Thoracic aorta (tissue), 2 donors: ENCODE measurements around the gene HOMER3. TPM values are rescaled to one million over a fixed set of nuclear protein-coding genes. Genes with fewer than 3 reads are reported as not detected.

Experiments used
- ATAC-seq: fragments of 150-250 bp; one replicate; pipeline ENCODE4 v1.8.0; 2017; ENCODE audit warnings: low read depth; ENCODE audit not compliant: insufficient number of reproducible peaks, low FRiP score
- DNase-seq: peaks from one replicate; pipeline ENCODE4 v3.0.0-alpha.2; 2020; ENCODE audit warnings: low spot score
- H3K27ac ChIP-seq, 2 donors: fragments of 200-600 bp; sonication (generic); 1 replicate in 1 of 2; 2 replicates in 1 of 2; pipeline ENCODE4 v1.5.1; 2016; ENCODE audit warnings: mild to moderate bottlenecking in 2 of 2, moderate library complexity in 2 of 2
- H3K27me3 ChIP-seq: fragments of 200-600 bp; sonication (generic); replicated peaks from 2 replicates; pipeline ENCODE4 v1.6.0; 2016; ENCODE audit warnings: mild to moderate bottlenecking; ENCODE audit not compliant: insufficient read depth
- H3K36me3 ChIP-seq: fragments of 200-600 bp; sonication (generic); one replicate; pipeline ENCODE4 v1.5.1; 2016
- H3K4me1 ChIP-seq, 2 donors: fragments of 200-600 bp; sonication (generic); 1 replicate in 1 of 2; 2 replicates in 1 of 2; pipeline versions ENCODE4 v1.5.1 to v1.6.0; 2016; ENCODE audit warnings: low read depth in 2 of 2, mild to moderate bottlenecking in 1 of 2; ENCODE audit not compliant: control insufficient read depth in 1 of 2
- H3K4me3 ChIP-seq: fragments of 200-600 bp; sonication (generic); 2 replicates; pipeline ENCODE4 v1.5.1; 2016; ENCODE audit warnings: mild to moderate bottlenecking
- H3K9me3 ChIP-seq: fragments of 200-600 bp; sonication (generic); 2 replicates; pipeline ENCODE4 v1.5.1; 2016
- CTCF ChIP-seq: fragments of 200-600 bp; sonication (generic); IDR thresholded peaks from one replicate; pipeline ENCODE4 v1.5.1; 2019; ENCODE audit warnings: antibody characterized with exemption
- total RNA-seq, 2 donors: library from RNA; depleted of rRNA; stranded (reverse); fragments of >200 nt; gene quantifications; one replicate each; pipeline versions ENCODE4 v1.1.0 to v1.2.3, GENCODE V29; 2016

Gene HOMER3
- total RNA-seq, 2 donors from 2014 or later = 40.6 to 100 TPM

GRCh38 chr19:18899624-18900560, 41.1 kb downstream of the HOMER3 start:
- Histone ChIP-seq H3K4me1 (peaks cover 3 to 15% of the 10 kb centered on the region in 2 donors), H3K4me3 (no peak overlapping the region), H3K27ac (no peak overlapping the region), H3K9me3 (no peaks in the 10 kb centered on the region), H3K36me3 (peaks cover 33% of the 10 kb centered on the region), H3K27me3 (no peaks in the 10 kb centered on the region)
- no peak for DNase-seq
- ATAC-seq = no peak
- no peak for TF ChIP-seq CTCF

GRCh38 chr19:18898607-18899408, 42.2 kb downstream of the HOMER3 start:
- no peak overlapping the region for H3K27ac ChIP-seq
- no peak for TF ChIP-seq CTCF
- H3K36me3 ChIP-seq = peaks cover 28% of the 10 kb centered on the region
- H3K4me1 ChIP-seq = peaks cover 3 to 21% of the 10 kb centered on the region in 2 donors
- no peaks in the 10 kb centered on the region for H3K27me3 ChIP-seq
- DNase-seq = no peak
- no peaks in the 10 kb centered on the region for H3K9me3 ChIP-seq
- H3K4me3 ChIP-seq = no peak overlapping the region
- no peak for ATAC-seq

GRCh38 chr19:18898081-18898606, 42.9 kb downstream of the HOMER3 start:
- H3K27ac ChIP-seq = no peak overlapping the region
- H3K4me1 ChIP-seq = peaks cover 3 to 21% of the 10 kb centered on the region in 2 donors
- no peaks in the 10 kb centered on the region for H3K9me3 ChIP-seq
- H3K36me3 ChIP-seq = peaks cover 28% of the 10 kb centered on the region
- H3K27me3 ChIP-seq = no peaks in the 10 kb centered on the region
- TF ChIP-seq CTCF = no peak
- ATAC-seq = no peak
- H3K4me3 ChIP-seq = no peak overlapping the region
- no peak for DNase-seq

- no peak overlapping the region for H3K27ac ChIP-seq
- no peak for DNase-seq
These were observed 43.7 kb downstream of the HOMER3 start for GRCh38 chr19:18897094-18898029.

More at GRCh38 chr19:18897094-18898029, 43.7 kb downstream of the HOMER3 start:
- peaks cover 3 to 21% of the 10 kb centered on the region in 2 donors for H3K4me1 ChIP-seq
- no peak overlapping the region for H3K4me3 ChIP-seq
- peaks cover 28% of the 10 kb centered on the region for H3K36me3 ChIP-seq
- H3K27me3 ChIP-seq = no peaks in the 10 kb centered on the region
- ATAC-seq = no peak
- no peak for TF ChIP-seq CTCF
- H3K9me3 ChIP-seq = no peaks in the 10 kb centered on the region
